Keratinocyte (primary cell): ENCODE data around the gene PAX9.

ENCODE experiments used
- EZH2 ChIP-seq: IDR thresholded peaks from one replicate; pipeline ENCODE4 v1.6.1; 2012; ENCODE audit warnings: inconsistent platforms, mild to moderate bottlenecking, low read length, moderate library complexity
- TF ChIP-seq, protein P1 (sequence below), 3 experiments: IDR thresholded peaks in 1 of 3; conservative IDR thresholded peaks in 1 of 3; optimal IDR thresholded peaks in 1 of 3; 2 replicates in 2 of 3; 3 replicates in 1 of 3; pipeline versions ENCODE3 to v1.5.1; 2011; ENCODE audit warnings: low read length in 3 of 3, mild to moderate bottlenecking in 3 of 3, moderate library complexity in 2 of 3, control low read depth in 1 of 3, inconsistent platforms in 1 of 3; ENCODE audit not compliant: insufficient read depth in 2 of 3; ENCODE audit errors: extremely low read depth in 1 of 3

DNA sequence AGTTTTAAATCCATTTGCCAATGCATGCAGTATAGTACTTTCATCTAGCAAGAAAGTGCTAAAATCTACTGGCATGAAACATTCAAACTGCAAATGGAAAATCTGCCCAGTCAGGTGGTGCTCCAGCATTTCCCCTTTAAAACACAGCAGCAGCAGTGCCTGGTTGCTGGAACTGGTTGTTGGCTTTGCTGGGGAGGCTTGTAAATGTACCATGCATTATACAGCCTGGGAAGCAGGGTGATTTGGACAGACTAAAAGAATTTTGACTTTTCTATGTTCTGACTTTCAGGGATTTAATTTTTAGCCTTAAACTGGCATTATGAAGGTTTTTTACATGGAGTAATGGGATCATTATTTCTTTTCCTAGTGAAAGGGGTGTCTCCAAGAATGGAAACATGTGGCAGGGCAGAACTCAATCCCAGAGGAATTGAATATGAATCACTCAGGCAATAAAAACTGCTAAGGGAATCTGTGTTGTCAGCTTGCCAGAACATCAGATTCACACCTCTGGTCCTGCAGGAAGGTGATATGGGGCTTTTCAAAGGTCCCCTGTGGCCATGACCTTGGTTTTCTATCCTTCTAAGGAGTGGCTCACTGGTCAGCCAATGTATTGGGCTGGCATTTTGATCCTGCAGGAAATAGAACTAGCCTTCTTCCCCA lies 9.0 kb upstream of the PAX9 start:
- TF ChIP-seq, protein P1, sequence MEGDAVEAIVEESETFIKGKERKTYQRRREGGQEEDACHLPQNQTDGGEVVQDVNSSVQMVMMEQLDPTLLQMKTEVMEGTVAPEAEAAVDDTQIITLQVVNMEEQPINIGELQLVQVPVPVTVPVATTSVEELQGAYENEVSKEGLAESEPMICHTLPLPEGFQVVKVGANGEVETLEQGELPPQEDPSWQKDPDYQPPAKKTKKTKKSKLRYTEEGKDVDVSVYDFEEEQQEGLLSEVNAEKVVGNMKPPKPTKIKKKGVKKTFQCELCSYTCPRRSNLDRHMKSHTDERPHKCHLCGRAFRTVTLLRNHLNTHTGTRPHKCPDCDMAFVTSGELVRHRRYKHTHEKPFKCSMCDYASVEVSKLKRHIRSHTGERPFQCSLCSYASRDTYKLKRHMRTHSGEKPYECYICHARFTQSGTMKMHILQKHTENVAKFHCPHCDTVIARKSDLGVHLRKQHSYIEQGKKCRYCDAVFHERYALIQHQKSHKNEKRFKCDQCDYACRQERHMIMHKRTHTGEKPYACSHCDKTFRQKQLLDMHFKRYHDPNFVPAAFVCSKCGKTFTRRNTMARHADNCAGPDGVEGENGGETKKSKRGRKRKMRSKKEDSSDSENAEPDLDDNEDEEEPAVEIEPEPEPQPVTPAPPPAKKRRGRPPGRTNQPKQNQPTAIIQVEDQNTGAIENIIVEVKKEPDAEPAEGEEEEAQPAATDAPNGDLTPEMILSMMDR (optimal IDR thresholded peaks at IDR 0.05 in 1 of 3, IDR thresholded peaks at IDR 0.05 in 1 of 3, conservative IDR thresholded peaks at IDR 0.05 in 1 of 3; ENCODE audit: extremely low read depth in 1 of 3, insufficient read depth in 2 of 3, low read length in 3 of 3) = no peak
- no peak for TF ChIP-seq EZH2
